ENCODE data around the gene SYNE3.

SYNE3 gene

DNA sequence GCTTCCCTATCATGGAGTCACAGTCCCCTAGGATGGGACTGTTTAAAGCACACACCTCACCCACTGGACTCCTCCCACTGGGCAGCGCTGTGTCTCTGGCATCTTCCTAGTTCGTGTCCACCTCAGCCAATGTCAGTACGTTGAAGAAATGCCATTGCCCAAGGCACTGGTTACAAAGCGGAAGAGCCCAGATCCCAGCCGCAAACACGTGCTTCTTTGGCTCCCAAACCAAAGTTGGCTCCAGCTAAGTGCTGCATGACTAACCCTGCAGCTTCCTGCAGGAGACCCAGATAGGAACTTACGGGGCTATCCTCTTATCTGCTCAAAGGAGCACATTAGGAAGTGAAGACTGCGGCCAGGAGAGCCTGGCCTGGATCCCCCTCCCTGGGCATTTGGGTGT lies 9.3 kb downstream of the SYNE3 start:
- peak; percentile 90 for DNase-seq (ENCODE audit: low read depth, low spot score)
- TF ChIP-seq, protein P1, sequence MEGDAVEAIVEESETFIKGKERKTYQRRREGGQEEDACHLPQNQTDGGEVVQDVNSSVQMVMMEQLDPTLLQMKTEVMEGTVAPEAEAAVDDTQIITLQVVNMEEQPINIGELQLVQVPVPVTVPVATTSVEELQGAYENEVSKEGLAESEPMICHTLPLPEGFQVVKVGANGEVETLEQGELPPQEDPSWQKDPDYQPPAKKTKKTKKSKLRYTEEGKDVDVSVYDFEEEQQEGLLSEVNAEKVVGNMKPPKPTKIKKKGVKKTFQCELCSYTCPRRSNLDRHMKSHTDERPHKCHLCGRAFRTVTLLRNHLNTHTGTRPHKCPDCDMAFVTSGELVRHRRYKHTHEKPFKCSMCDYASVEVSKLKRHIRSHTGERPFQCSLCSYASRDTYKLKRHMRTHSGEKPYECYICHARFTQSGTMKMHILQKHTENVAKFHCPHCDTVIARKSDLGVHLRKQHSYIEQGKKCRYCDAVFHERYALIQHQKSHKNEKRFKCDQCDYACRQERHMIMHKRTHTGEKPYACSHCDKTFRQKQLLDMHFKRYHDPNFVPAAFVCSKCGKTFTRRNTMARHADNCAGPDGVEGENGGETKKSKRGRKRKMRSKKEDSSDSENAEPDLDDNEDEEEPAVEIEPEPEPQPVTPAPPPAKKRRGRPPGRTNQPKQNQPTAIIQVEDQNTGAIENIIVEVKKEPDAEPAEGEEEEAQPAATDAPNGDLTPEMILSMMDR (IDR thresholded peaks at IDR 0.05; ENCODE audit: low read depth, low read length) = no peak
- in situ Hi-C loops (cut with HindIII; ENCODE audit: low sequenced_read_pairs) = no loop called here
- H3K4me3 ChIP-seq (ENCODE audit: low read depth, low read length) = no peak overlapping the region

DNA sequence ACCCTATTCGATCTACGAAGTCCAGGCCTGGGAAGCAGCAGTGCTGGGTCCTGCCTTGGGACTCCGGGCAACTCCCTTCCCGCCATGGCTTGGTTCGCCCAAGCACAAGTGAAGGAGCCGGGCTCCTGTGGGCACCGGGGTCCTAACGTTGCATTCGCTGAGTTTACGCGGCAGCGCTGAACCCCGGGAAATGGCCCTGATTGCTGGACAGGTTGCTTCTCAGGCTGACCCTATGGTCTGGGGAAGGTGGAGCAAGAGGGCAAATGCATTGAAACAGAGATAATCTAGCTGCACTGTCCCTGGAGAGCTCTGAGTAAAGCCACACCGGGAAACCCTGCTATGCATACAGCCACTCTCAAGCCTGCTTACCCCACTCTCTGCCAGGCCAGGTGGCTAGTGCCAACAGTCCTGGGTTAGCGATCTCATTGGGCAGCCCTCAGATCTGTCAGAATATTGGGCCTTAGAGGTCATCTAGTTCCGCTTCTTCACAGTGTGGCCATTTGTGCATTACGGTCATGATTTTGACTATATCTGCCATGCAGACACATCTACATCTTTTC lies 11.3 kb downstream of the SYNE3 start:
- no peak for DNase-seq (ENCODE audit: low read depth, low spot score)
- H3K4me3 ChIP-seq (ENCODE audit: low read depth, low read length) = no peak overlapping the region
- TF ChIP-seq, protein P1 (IDR thresholded peaks at IDR 0.05; ENCODE audit: low read depth, low read length) = no peak
- in situ Hi-C loops (cut with HindIII; ENCODE audit: low sequenced_read_pairs) = no loop called here

DNA sequence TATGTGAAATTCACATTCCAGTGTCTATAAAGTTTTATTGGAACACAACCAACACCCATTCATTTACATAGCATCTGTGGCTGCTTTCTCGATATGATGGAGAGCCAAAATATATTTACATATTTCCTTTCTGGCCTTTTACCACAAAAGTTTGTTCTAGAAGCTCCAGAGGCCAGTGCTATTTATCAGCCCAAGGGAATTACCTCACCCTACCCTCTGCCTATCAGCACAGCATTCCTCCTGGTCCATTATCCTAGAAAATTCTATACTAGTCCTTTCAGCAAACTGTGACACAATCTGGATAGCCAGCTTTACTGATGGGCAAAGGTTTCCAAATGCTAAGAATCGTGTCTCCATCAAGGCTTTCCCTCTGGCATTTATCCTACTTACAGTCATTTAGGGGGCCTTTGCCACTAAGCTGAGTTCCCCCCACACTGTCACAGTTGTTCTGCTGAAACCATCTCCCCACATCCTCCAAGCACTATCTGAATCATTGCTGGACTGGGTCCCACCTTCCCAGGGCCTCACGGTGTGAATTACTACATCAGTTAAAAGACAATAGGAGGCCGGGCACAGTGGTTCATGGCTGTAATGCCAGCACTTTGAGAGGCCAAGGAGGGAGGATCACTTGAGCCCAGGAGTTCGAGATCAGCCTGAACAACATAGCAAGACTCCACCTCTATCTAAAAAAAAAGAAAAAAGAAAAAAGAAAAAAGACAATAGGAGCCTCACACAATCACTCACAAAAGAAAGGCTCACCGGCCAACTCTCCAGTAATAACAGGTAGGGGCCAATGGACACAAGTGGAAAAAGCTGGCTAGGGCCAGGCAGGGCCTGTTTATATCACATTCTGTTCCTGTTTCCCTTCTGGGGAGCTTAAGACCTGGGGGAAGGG lies 12.1 kb downstream of the SYNE3 start:
- DNase-seq (ENCODE audit: low read depth, low spot score) = peak; percentile 60
- TF ChIP-seq, protein P1 (IDR thresholded peaks at IDR 0.05; ENCODE audit: low read depth, low read length) = no peak
- no peak overlapping the region for H3K4me3 ChIP-seq (ENCODE audit: low read depth, low read length)
- in situ Hi-C loops (cut with HindIII; ENCODE audit: low sequenced_read_pairs) = no loop called here

DNA sequence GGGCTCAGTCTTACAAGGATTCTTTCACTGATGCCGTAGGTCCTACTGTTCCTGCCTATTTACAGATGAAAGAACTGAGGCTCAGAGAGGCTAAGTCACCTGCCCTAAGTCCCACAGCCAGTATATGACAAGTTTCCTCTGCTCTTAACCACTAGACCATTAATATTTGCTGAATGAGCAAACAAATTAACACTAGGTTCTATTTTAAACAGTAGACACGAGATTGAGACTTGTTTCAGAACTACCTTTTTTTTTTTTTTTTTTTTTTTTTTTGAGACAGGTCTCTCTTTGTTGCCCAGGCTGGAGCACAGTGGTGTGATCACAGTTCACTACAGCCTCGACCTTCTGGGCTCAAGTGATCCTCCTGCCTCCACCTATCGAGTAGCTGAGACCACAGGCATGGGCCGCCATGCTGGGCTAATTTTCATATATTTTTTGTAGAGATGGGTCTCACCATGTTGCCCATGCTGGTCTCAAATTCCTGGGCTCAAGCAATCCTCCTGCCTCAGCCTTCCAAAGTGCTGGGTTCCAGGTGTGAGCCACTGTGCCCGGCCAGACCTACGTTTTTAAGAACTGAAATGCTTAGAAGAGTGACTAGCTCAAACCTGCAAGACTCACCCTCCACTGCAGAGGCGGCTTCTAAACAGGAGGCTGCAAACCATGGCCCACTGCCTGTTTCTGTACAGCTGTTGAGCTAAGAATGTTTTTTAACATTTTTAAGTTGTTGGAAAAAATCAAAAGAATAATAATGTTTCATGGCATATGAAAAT lies 12.9 kb downstream of the SYNE3 start:
- in situ Hi-C loops (cut with HindIII; ENCODE audit: low sequenced_read_pairs) = no loop called here
- H3K4me3 ChIP-seq (ENCODE audit: low read depth, low read length) = no peak overlapping the region
- DNase-seq (ENCODE audit: low read depth, low spot score) = no peak
- TF ChIP-seq, protein P1 (IDR thresholded peaks at IDR 0.05; ENCODE audit: low read depth, low read length) = no peak

DNA sequence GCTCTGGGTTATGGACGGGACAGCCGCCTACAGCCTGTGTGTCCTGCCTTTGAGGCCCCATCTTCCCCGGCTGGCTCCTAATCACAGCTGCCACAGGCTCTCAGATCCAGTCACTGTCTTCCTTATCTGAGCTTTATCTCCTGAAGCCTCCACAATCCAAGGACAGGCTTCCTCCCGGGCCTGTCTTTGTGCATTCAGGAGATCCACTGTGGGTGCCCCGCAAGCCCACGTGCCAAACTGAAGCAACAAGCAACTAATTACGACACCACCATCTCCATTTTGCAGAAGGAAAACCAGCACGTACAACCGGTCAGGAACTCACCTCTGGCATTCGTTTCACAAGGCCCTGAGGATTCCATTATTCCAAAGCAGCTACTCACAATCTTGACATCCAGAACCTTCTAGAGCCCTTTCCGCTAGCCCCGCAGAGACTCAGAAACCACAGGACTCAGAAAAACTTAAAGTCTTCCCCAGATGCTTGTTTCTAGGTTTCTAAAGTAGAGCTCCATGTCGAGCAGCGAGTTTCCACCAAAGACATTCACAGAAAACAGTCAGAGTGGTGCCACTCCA lies 14.0 kb downstream of the SYNE3 start:
- H3K4me3 ChIP-seq (ENCODE audit: low read depth, low read length) = no peak overlapping the region
- in situ Hi-C loops (cut with HindIII; ENCODE audit: low sequenced_read_pairs) = no loop called here
- TF ChIP-seq, protein P1 (IDR thresholded peaks at IDR 0.05; ENCODE audit: low read depth, low read length) = no peak
- DNase-seq (ENCODE audit: low read depth, low spot score) = no peak

DNA sequence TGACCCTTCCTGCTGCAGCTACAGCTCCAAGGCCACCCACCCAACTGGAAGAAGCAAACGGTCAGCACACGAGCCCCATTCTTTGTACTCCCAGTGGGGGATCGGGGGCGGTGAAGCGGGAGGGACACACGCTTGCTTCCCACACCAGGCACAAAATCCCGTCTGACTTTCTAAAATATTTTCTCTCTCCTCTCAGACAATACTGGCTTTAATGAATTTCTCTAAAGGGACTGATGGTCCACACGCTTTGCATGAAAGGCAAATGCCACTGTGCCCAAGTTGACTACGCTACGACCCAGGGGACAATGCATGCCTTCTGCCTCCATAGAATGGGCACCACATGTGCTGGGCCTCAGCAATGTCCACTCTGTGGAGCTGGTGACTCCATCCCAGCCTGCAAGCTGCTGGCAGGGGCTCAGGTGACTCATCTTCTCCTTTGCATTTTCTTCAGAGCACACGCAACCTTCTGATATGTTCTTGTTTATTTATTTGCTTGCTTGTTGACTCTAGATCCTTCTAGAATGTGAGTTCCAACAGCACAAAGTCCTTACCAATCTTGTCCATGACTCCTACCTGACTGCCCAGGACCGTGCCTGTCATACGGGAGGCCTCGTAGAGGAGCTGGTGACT lies 15.6 kb downstream of the SYNE3 start:
- TF ChIP-seq, protein P1 (IDR thresholded peaks at IDR 0.05; ENCODE audit: low read depth, low read length) = no peak

More for the DNA sequence above, 15.6 kb downstream of the SYNE3 start:
- in situ Hi-C loops (cut with HindIII; ENCODE audit: low sequenced_read_pairs) = no loop called here
- DNase-seq (ENCODE audit: low read depth, low spot score) = peak; percentile 86
- H3K4me3 ChIP-seq (ENCODE audit: low read depth, low read length) = no peak overlapping the region

All from astrocyte of the spinal cord (primary cell).